ENCODE results near the gene TLR9.

- TF ChIP-seq POLR2A (IDR thresholded peaks at IDR 0.05; ENCODE audit: low read length) (no peak), GATA1 (IDR thresholded peaks at IDR 0.05; ENCODE audit: low read depth, low read length) (no peak)
Measured at GRCh38 chr3:52249683-52250082, 24.2 kb upstream of the TLR9 start.

Measured in erythroblast (primary cell).